ENCODE measurements around the gene SLC22A5.
"Not testable (repeated sequence)": the region's sequence is repeated elsewhere in the genome, so short reads cannot be mapped to it uniquely, and the experiment has no call there.

The SLC22A5 gene

GRCh38 chr5:132407970-132408369, 38.5 kb downstream of the SLC22A5 start:
- in situ Hi-C loops (cut with HindIII; ENCODE audit: low sequenced_read_pairs) = no loop called here

DNA sequence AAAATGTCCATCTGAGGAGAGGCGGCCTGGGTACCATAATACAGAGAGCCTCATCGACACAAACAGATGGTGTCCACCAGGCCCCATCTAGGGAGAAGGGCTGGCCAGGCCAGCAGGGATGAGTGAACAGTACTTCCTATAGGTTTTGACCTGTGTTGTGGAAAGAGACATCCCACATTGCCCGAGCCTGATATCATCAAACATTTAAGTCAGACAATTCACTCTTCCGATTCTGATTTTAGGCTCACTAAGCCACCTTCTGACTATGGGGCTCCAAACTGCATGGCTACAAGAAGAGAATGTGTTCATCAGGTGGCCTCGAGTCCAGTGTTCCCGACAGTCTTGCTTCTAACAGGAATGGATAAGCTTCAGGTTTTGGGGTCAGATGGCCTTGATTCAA, 38.9 kb downstream of the SLC22A5 start:
- in situ Hi-C loops (cut with HindIII; ENCODE audit: low sequenced_read_pairs) = no loop called here

DNA sequence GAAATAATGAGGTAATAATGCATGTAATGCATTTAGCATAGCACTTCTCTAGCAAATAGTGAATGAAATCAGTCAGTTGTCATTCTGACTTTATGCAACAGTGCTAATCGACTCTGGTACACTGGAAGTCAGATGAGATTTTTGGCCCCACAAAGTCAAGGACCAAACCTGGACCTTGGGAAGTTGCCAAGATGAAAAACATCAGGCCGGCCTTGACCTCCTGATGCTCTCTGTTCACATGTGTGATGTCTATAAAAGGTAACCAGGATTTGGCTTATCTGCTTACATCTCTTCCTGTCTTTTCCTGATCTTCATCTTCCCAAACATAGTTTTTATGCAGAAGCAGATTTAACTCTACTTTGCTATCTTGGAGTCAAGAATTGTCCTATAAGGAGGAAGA, 39.5 kb downstream of the SLC22A5 start:
- in situ Hi-C loops (cut with HindIII; ENCODE audit: low sequenced_read_pairs) = no loop called here

GRCh38 chr5:132410451-132411303, 41.2 kb downstream of the SLC22A5 start:
- in situ Hi-C loops (cut with HindIII; ENCODE audit: low sequenced_read_pairs) = no loop called here

- in situ Hi-C loops (cut with HindIII; ENCODE audit: low sequenced_read_pairs) = no loop called here
These were observed 41.9 kb downstream of the SLC22A5 start for GRCh38 chr5:132411304-132412013.

GRCh38 chr5:132413567-132413966, 44.1 kb downstream of the SLC22A5 start:
- in situ Hi-C loops (cut with HindIII; ENCODE audit: low sequenced_read_pairs) = no loop called here

GRCh38 chr5:132414634-132415378, 45.3 kb downstream of the SLC22A5 start:
- in situ Hi-C loops (cut with HindIII; ENCODE audit: low sequenced_read_pairs) = no loop called here

GRCh38 chr5:132415516-132415915, 46.0 kb downstream of the SLC22A5 start:
- in situ Hi-C loops (cut with HindIII; ENCODE audit: low sequenced_read_pairs) = not testable (repeated sequence)

GRCh38 chr5:132416306-132417009, 46.9 kb downstream of the SLC22A5 start:
- in situ Hi-C loops (cut with HindIII; ENCODE audit: low sequenced_read_pairs) = no loop called here

- in situ Hi-C loops (cut with HindIII; ENCODE audit: low sequenced_read_pairs) = no loop called here
These were observed 47.5 kb downstream of the SLC22A5 start for GRCh38 chr5:132417010-132417439.

DNA sequence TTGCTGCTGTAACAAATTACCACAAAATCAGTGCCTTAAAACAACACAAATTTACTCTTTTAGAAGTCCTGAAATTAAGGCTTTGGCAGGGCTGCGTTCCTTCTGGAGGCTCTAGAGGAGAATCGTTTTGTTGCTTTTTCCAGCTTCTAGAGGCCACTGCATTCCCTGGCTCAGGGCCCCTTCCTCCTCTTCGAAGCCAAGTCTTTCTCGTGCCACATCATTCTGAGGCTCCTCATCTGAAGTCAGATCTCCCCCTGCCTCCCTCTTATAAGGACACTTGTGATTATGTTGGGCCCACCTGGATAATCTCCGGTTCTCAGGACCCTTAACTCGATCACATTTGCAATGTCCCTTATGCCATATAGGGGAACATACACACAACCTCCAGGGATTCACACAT, 48.0 kb downstream of the SLC22A5 start:
- in situ Hi-C loops (cut with HindIII; ENCODE audit: low sequenced_read_pairs) = no loop called here

DNA sequence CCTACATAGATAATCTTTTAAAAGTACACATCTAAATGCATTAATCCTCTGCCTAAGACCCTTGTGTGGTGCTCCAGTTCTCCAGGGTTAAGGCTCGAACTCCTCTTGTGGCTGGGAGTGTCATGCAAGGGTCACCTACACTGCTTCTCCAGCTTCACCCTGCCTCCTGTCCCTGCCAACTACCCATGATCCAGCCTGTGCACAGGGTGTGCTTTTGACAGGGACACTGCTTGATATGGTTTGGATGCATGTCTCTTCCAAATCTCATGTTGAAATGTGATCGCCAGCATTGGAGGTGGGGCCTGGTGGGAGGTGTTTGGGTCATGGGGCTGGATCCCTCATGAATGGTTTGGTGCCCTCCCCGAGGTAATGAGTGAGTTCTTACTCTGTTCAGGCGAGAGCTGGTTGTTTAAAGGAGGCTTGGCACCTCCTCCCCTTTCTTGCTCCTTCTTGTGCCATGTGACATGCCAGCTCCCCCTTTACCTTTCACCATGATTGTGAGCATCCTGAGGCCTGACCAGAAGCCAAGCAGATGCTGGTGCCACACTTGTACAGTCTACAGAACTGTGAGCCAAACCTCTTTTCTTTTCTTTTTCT, 48.5 kb downstream of the SLC22A5 start:
- in situ Hi-C loops (cut with HindIII; ENCODE audit: low sequenced_read_pairs) = no loop called here

DNA sequence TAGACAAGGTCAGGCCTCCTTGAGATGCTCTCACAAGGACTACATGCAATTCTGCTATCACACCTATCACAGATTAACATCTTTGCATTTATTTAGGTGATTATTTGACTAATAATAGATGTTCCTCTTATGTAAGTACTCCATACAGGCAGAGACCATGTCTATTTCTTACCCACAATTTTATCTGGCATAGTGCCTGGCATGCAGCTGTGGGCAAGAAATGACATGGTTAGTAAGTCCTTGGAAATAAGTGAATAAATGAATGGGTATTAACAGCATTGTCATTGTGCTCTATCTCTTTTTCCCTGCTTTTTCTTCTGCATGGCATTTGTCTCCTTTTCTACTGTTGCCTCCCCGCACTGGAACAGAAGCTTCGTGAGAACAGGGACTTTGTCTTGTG, 49.4 kb downstream of the SLC22A5 start:
- in situ Hi-C loops (cut with HindIII; ENCODE audit: low sequenced_read_pairs) = no loop called here

GRCh38 chr5:132419502-132420468, 50.3 kb downstream of the SLC22A5 start:
- in situ Hi-C loops (cut with HindIII; ENCODE audit: low sequenced_read_pairs) = loop anchor here (5.0 kb wide), 1 partner anchor 58 kb away; no protein-coding TSS in a partner anchor

DNA sequence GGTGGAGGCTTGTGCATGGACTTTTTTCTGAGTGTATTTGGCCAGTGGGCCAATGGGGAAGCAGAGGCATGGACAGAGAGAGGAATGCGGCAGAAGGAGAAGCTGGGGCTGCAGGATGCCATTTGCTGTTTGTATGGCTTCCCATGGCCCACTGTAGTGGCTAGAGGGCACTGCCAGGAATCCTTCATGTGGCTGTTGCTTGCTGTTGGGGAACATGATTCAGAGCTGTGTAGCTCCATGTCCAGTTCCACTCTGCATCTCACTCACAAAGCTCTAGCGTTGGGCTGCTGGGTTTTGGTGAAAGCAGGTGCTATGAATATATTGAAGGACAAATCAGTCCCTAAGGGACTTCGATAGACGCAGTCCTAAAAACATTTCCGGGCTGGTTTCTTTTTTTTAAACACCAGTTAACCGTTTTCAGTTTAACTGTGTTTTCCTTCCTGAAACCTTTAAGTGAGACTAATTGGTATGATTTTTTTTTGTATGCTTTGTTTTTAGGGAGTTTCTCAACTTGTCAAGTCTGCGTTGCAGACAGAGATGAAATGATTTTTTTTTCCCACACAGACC, 51.3 kb downstream of the SLC22A5 start:
- in situ Hi-C loops (cut with HindIII; ENCODE audit: low sequenced_read_pairs) = loop anchor here (5.0 kb wide), 1 partner anchor 57 kb away; no protein-coding TSS in a partner anchor

GRCh38 chr5:132421462-132421861, 52.0 kb downstream of the SLC22A5 start:
- in situ Hi-C loops (cut with HindIII; ENCODE audit: low sequenced_read_pairs) = loop anchor here (5.0 kb wide), 1 partner anchor 56 kb away; no protein-coding TSS in a partner anchor

- in situ Hi-C loops (cut with HindIII; ENCODE audit: low sequenced_read_pairs) = loop anchor here (5.0 kb wide), 1 partner anchor 54 kb away; no protein-coding TSS in a partner anchor
These were observed 53.4 kb downstream of the SLC22A5 start for GRCh38 chr5:132422720-132423437.

GRCh38 chr5:132423438-132423898, 54.0 kb downstream of the SLC22A5 start:
- in situ Hi-C loops (cut with HindIII; ENCODE audit: low sequenced_read_pairs) = loop anchor here (5.0 kb wide), 1 partner anchor 54 kb away; no protein-coding TSS in a partner anchor
